HepG2 (cell line): ENCODE results near the gene IQCH. TPM values are rescaled to one million over a fixed set of nuclear protein-coding genes. Genes with fewer than 3 reads are reported as not detected.
A peak's percentile ranks its signal among the peaks of the same experiment; 100 is the strongest.

ENCODE experiments used
- ATAC-seq: fragments of 200-7000 bp; cut with Tn5 transposase; 3 replicates; pipeline ENCODE4 v1.9.1; 2020; ENCODE audit warnings: mild to moderate bottlenecking, moderate library complexity
- BruUV-seq: library from RNA; stranded (reverse); fragments of 400-500 nt; replicated peaks from 2 replicates; lab custom pipeline; 2021; lab: Mats Ljungman, UMichigan
- CTCF ChIA-PET: fragments of 300-600 bp; formaldehyde crosslinking; extraction: SDS; loops from one replicate; lab custom pipeline; 2021; ENCODE audit warnings: low total read pairs, inconsistent platforms, low intra/inter-chr PET ratio; lab: Yijun Ruan, JAX
- POLR2A ChIA-PET: fragments of 350-600 bp; sonication (Branson Sonifier 250); formaldehyde crosslinking; loops from one replicate; lab custom pipeline; 2020; ENCODE audit warnings: antibody characterized with exemption, inconsistent platforms; lab: Yijun Ruan, JAX
- DNase-seq: peaks from one replicate; pipeline ENCODE4 v3.0.0-alpha.2; 2015; ENCODE audit warnings: low spot score
- FAIRE-seq: peaks from 3 replicates; lab custom pipeline; 2011; peaks lifted over from hg19 to GRCh38; lab: Jason Lieb, UNC
- H2AFZ ChIP-seq: one replicate; pipeline ENCODE4 v1.6.1; 2011; ENCODE audit warnings: low read length, inconsistent platforms
- H3K27ac ChIP-seq: fragments of 300-600 bp; 3 replicates; pipeline ENCODE4 v1.8.0; 2011; ENCODE audit warnings: mixed run types, mild to moderate bottlenecking, mixed read lengths, low read length, inconsistent platforms; ENCODE audit not compliant: insufficient read depth; ENCODE audit errors: extremely low read length
- H3K27me3 ChIP-seq, 2 experiments: fragments of 200-600 bp in 1 of 2; 2 replicates in 1 of 2; 3 replicates in 1 of 2; pipeline versions ENCODE4 v1.6.0 to v1.8.0; 2011; ENCODE audit warnings: low read length in 2 of 2, mild to moderate bottlenecking in 2 of 2, moderate library complexity in 2 of 2, inconsistent platforms in 1 of 2; ENCODE audit not compliant: insufficient read depth in 2 of 2, control insufficient read depth in 1 of 2
- H3K36me3 ChIP-seq, 2 experiments: fragments of 200-600 bp in 1 of 2; replicated peaks in 1 of 2; 2 replicates in 1 of 2; 3 replicates in 1 of 2; pipeline versions ENCODE4 v1.5.1 to v1.8.0; 2011; ENCODE audit warnings: low read length in 2 of 2, inconsistent platforms in 1 of 2; ENCODE audit not compliant: insufficient read depth in 2 of 2, control insufficient read depth in 1 of 2
- H3K4me1 ChIP-seq: 2 replicates; pipeline ENCODE4 v1.5.1; 2012; ENCODE audit warnings: low read length, inconsistent platforms; ENCODE audit not compliant: insufficient read depth
- H3K4me2 ChIP-seq: 2 replicates; pipeline ENCODE4 v1.6.0; 2011; ENCODE audit warnings: low read depth, low read length, inconsistent platforms
- H3K4me3 ChIP-seq, 3 experiments: fragments of 200-600 bp in 1 of 3; sonication (generic), shearing (Covaris generic) in 1 of 3; replicated peaks in 1 of 3; 2 replicates each; pipeline ENCODE4 v1.5.1; 2011 to 2016; ENCODE audit warnings: low read length in 3 of 3, inconsistent platforms in 2 of 3, low read depth in 2 of 3, mild to moderate bottlenecking in 2 of 3, control low read depth in 1 of 3, mixed read lengths in 1 of 3; ENCODE audit not compliant: insufficient read depth in 1 of 3
- H3K79me2 ChIP-seq: one replicate; pipeline ENCODE4 v1.6.1; 2011; ENCODE audit warnings: low read length, inconsistent platforms; ENCODE audit not compliant: insufficient read depth
- H3K9ac ChIP-seq: 2 replicates; pipeline ENCODE4 v1.6.0; 2011; ENCODE audit warnings: mild to moderate bottlenecking, low read depth, low read length, inconsistent platforms; ENCODE audit not compliant: insufficient read depth
- H3K9me3 ChIP-seq: 2 replicates; pipeline ENCODE4 v1.5.1; 2012; ENCODE audit warnings: mild to moderate bottlenecking, low read length
- H4K20me1 ChIP-seq: 2 replicates; pipeline ENCODE4 v1.6.0; 2011; ENCODE audit warnings: inconsistent platforms, mild to moderate bottlenecking, low read length, moderate library complexity; ENCODE audit not compliant: insufficient read depth
- ARNTL ChIP-seq: sonication (generic); formaldehyde crosslinking; IDR thresholded peaks from 2 replicates; pipeline ENCODE4 v1.4.0; 2020; ENCODE audit warnings: mild to moderate bottlenecking, missing genetic modification reagents
- BRD4 ChIP-seq: sonication (generic); formaldehyde crosslinking; IDR thresholded peaks from 2 replicates; pipeline ENCODE4 v1.4.0; 2020; ENCODE audit warnings: missing genetic modification reagents
- DBP ChIP-seq: sonication (generic); formaldehyde crosslinking; IDR thresholded peaks from 2 replicates; pipeline ENCODE4 v1.4.0; 2020; ENCODE audit warnings: missing genetic modification reagents; ENCODE audit errors: not compliant biosample characterization
- ELF3 ChIP-seq: IDR thresholded peaks from 2 replicates; pipeline ENCODE4 v1.6.1; 2016; ENCODE audit warnings: missing genetic modification reagents, missing compliant biosample characterization
- GFI1 ChIP-seq: sonication (generic); formaldehyde crosslinking; IDR thresholded peaks from 2 replicates; pipeline ENCODE4 v1.5.0; 2020; ENCODE audit warnings: missing genetic modification reagents, mild to moderate bottlenecking, borderline replicate concordance
- HNF1B ChIP-seq: sonication (generic); formaldehyde crosslinking; IDR thresholded peaks from 2 replicates; pipeline ENCODE4 v1.5.1; 2020; ENCODE audit warnings: mild to moderate bottlenecking, moderate library complexity, missing genetic modification reagents
- MATR3 ChIP-seq: sonication (generic); formaldehyde crosslinking; IDR thresholded peaks from 2 replicates; pipeline ENCODE4 v1.4.0; 2020; ENCODE audit warnings: missing genetic modification reagents
- MLX ChIP-seq: IDR thresholded peaks from 2 replicates; pipeline ENCODE4 v1.6.1; 2016
- PCBP2 ChIP-seq: fragments of 200-400 bp; formaldehyde crosslinking; optimal IDR thresholded peaks from 2 replicates; pipeline ENCODE3; 2018; ENCODE audit warnings: low read length, low read depth; ENCODE audit not compliant: poor library complexity, severe bottlenecking
- PTBP1 ChIP-seq: fragments of 200-400 bp; formaldehyde crosslinking; IDR thresholded peaks from 2 replicates; pipeline ENCODE4 v1.6.1; 2018; ENCODE audit warnings: low read length, low read depth; ENCODE audit not compliant: poor library complexity, severe bottlenecking
- RBFOX2 ChIP-seq: fragments of 200-400 bp; formaldehyde crosslinking; IDR thresholded peaks from 2 replicates; pipeline ENCODE4 v1.6.1; 2017; ENCODE audit warnings: low read depth, mild to moderate bottlenecking, low read length
- TEAD3 ChIP-seq: optimal IDR thresholded peaks from 2 replicates; pipeline ENCODE3; 2016; ENCODE audit warnings: borderline replicate concordance
- ZBTB7B ChIP-seq: sonication (generic); formaldehyde crosslinking; IDR thresholded peaks from 2 replicates; pipeline ENCODE4 v1.4.0; 2020; ENCODE audit warnings: missing genetic modification reagents
- ZC3H4 ChIP-seq: sonication (generic); formaldehyde crosslinking; IDR thresholded peaks from 2 replicates; pipeline ENCODE4 v1.4.0; 2020; ENCODE audit warnings: missing genetic modification reagents, borderline replicate concordance
- ZNF138 ChIP-seq: sonication (generic); formaldehyde crosslinking; IDR thresholded peaks from 2 replicates; pipeline ENCODE4 v1.5.0; 2020; ENCODE audit warnings: mild to moderate bottlenecking, low read depth, missing genetic modification reagents
- ZNF335 ChIP-seq: sonication (generic); formaldehyde crosslinking; IDR thresholded peaks from 2 replicates; pipeline ENCODE4 v1.4.0; 2020; ENCODE audit warnings: missing genetic modification reagents
- ZNF629 ChIP-seq: sonication (generic); formaldehyde crosslinking; conservative IDR thresholded peaks from 2 replicates; pipeline ENCODE4 v1.5.0; 2020; ENCODE audit warnings: missing genetic modification reagents
- WGBS: methylation state at CpG from one replicate; pipeline ENCODE4 v1.1.6; 2017; ENCODE audit warnings: low lambda C conversion rate; 5-methylcytosine and 5-hydroxymethylcytosine counted together
- in situ Hi-C: cut with HindIII; loops from 2 replicates; pipeline ENCODE4 v1.10.0; 2017; ENCODE audit warnings: low pct_unique_long_range_greater_than_20kb; ENCODE audit not compliant: extremely low pct_ligation_motif_present
- intact Hi-C: fragments of 100-400 bp; cut with micrococcal nuclease; formaldehyde crosslinking; loops from one replicate; pipeline ENCODE4 v1.10.0; 2022; ENCODE audit not compliant: unreplicated experiment
- polyA plus RNA-seq, 8 experiments: library from polyadenylated mRNA; depleted of rRNA in 3 of 8; stranded (reverse) in 7 of 8; unstranded in 1 of 8; fragments of >200 nt; fragmentation: Illumina TruSeq in 4 of 8; extraction: Trizol in 4 of 8; gene quantifications; 2 replicates each; pipeline versions ENCODE4 v1.2.1 to v1.2.3, GENCODE V29; 2011 to 2016; ENCODE audit warnings: low read depth in 4 of 8, missing spikeins in 1 of 8, mixed read lengths in 1 of 8; ENCODE audit not compliant: insufficient read depth in 1 of 8
- total RNA-seq, 5 experiments: library from RNA; depleted of rRNA; stranded (reverse); fragments of >200 nt; fragmentation: Illumina TruSeq; extraction: Trizol; gene quantifications; 2 replicates each; pipeline ENCODE4 v1.2.3, GENCODE V29; 2016; ENCODE audit warnings: low read depth in 1 of 5

The IQCH gene
- total and polyA plus RNA-seq, 2 of the 13 experiments (the other 11 are each of a cell fraction or from before 2014, with no cell fraction given), result 0.16 to 0.55 TPM

DNA sequence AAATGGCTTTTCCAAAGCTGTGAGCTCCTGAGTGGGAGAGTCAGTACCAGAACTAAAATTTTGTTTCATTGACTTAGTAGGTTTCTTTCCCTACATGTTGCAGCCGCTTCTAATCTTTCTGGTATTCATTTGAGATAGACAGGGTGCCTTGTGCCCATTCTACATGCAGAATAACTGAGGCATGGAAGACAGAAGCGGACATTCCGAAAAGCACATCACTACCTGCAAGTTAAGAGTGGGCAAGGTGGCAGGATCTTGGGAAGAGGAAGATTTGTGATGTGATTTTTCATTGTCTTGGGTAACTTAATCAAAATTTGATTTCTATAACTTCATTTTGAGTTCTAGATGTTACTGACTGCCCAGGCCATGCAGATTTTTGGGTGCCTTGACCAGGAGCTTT is 289.9 kb downstream of the IQCH start:
- intact Hi-C loops, result loop anchor here (5.0 kb wide), 1 partner anchor 293 kb away; no protein-coding TSS in a partner anchor
- no peak overlapping the region for H2AFZ ChIP-seq
- ATAC-seq (no peak), FAIRE-seq (no peak)
- H3K27ac ChIP-seq, result no peak overlapping the region
- no peaks in the 10 kb centered on the region for H3K79me2 ChIP-seq
- in situ Hi-C loops, result no loop called here
- peaks cover 25% of the 10 kb centered on the region for H3K4me1 ChIP-seq
- peaks cover 2 to 5% of the 10 kb centered on the region in 2 experiments; a peak in 2 of 5 replicates for H3K36me3 ChIP-seq
- no peak overlapping the region for H3K9ac ChIP-seq
- CTCF ChIA-PET, result no interaction called here
- no peaks in the 10 kb centered on the region for H4K20me1 ChIP-seq
- TF ChIP-seq ZNF629 (CRISPR knock-in tag) (peak; percentile 89), BRD4 (CRISPR knock-in tag) (no peak), DBP (CRISPR knock-in tag) (no peak), GFI1 (CRISPR knock-in tag) (no peak), ELF3 (no peak)
- TF ChIP-seq, all 625 proteins: peak for 1
- H3K4me2 ChIP-seq, result no peak overlapping the region
- H3K9me3 ChIP-seq, result no peaks in the 10 kb centered on the region
- WGBS, result 100% methylated on average over 3 of the region's 3 CpGs
- H3K27me3 ChIP-seq, result no peaks in the 10 kb centered on the region; a peak in 1 of 5 replicates
- BruUV-seq, result no TSS peak
- no peak overlapping the region for H3K4me3 ChIP-seq
- POLR2A ChIA-PET, result no interaction called here
- no peak for DNase-seq

GRCh38 chr15:67545864-67546263 is 291.3 kb downstream of the IQCH start:
- H3K4me3 ChIP-seq, result no peak overlapping the region
- no peak overlapping the region for H3K9ac ChIP-seq
- no peak overlapping the region for H3K27ac ChIP-seq
- ATAC-seq, result no peak
- intact Hi-C loops (no loop called here), in situ Hi-C loops (no loop called here)
- H3K79me2 ChIP-seq, result no peaks in the 10 kb centered on the region
- no peak for DNase-seq
- WGBS, result 76% methylated on average over 3 of the region's 3 CpGs
- FAIRE-seq, result no peak
- CTCF ChIA-PET, result no interaction called here
- H2AFZ ChIP-seq, result no peak overlapping the region
- no peaks in the 10 kb centered on the region; a peak in 1 of 5 replicates for H3K27me3 ChIP-seq
- no peaks in the 10 kb centered on the region for H3K9me3 ChIP-seq
- POLR2A ChIA-PET, result no interaction called here
- H3K4me1 ChIP-seq, result peaks cover 24% of the 10 kb centered on the region
- peaks cover 2 to 9% of the 10 kb centered on the region in 2 experiments; a peak in 3 of 5 replicates for H3K36me3 ChIP-seq
- no TSS peak for BruUV-seq
- no peaks in the 10 kb centered on the region for H4K20me1 ChIP-seq
- no peak overlapping the region for H3K4me2 ChIP-seq
- TF ChIP-seq RBFOX2, result no peak
- TF ChIP-seq ZNF138, result no peak
- no peak for TF ChIP-seq PCBP2
- no peak for TF ChIP-seq MATR3
- no peak for TF ChIP-seq ZBTB7B (CRISPR knock-in tag)
- no peak for TF ChIP-seq TEAD3
- no peak for TF ChIP-seq ZNF335
- TF ChIP-seq ARNTL (CRISPR knock-in tag), result no peak
- TF ChIP-seq PTBP1, result no peak
- no peak for TF ChIP-seq MLX (CRISPR knock-in tag)
- TF ChIP-seq HNF1B (CRISPR knock-in tag), result no peak
- no peak for TF ChIP-seq ZC3H4 (CRISPR knock-in tag)
